H9 (cell line): ENCODE data around the gene ANKRA2. TPM values are rescaled to one million over a fixed set of nuclear protein-coding genes. Genes with fewer than 3 reads are reported as not detected.

Source experiments
- DNase-seq: peaks from one replicate; pipeline ENCODE4 v3.0.0-alpha.2; 2017
- H2AFZ ChIP-seq: one replicate; pipeline ENCODE4 v1.6.1; 2013; ENCODE audit warnings: mild to moderate bottlenecking, low read length, control low read depth, moderate library complexity
- H2AK5ac ChIP-seq: 2 replicates; pipeline ENCODE4 v1.6.1; 2013; ENCODE audit warnings: low read length, control low read depth, mixed read lengths; ENCODE audit not compliant: insufficient read length
- H2BK120ac ChIP-seq: one replicate; pipeline ENCODE4 v1.6.1; 2013; ENCODE audit warnings: low read depth, mild to moderate bottlenecking, low read length, control low read depth, inconsistent platforms; ENCODE audit not compliant: poor library complexity, severe bottlenecking
- H2BK12ac ChIP-seq: 2 replicates; pipeline ENCODE4 v1.6.1; 2013; ENCODE audit warnings: low read length, control low read depth, mixed read lengths, low read depth; ENCODE audit not compliant: insufficient read length
- H2BK15ac ChIP-seq: 2 replicates; pipeline ENCODE4 v1.6.1; 2013; ENCODE audit warnings: low read depth, low read length, control low read depth
- H2BK20ac ChIP-seq: one replicate; pipeline ENCODE4 v1.6.1; 2013; ENCODE audit warnings: low read depth, mild to moderate bottlenecking, low read length, control low read depth, inconsistent platforms; ENCODE audit not compliant: poor library complexity, severe bottlenecking
- H2BK5ac ChIP-seq: 2 replicates; pipeline ENCODE4 v1.6.1; 2013; ENCODE audit warnings: low read length, control low read depth, mixed read lengths; ENCODE audit not compliant: insufficient read length
- H3K14ac ChIP-seq: 2 replicates; pipeline ENCODE4 v1.6.1; 2013; ENCODE audit warnings: low read length, control low read depth; ENCODE audit not compliant: insufficient read depth
- H3K18ac ChIP-seq: 2 replicates; pipeline ENCODE4 v1.6.1; 2013; ENCODE audit warnings: low read depth, mild to moderate bottlenecking, mixed read lengths, low read length, control low read depth; ENCODE audit not compliant: insufficient read length
- H3K23ac ChIP-seq: 2 replicates; pipeline ENCODE4 v1.6.1; 2013; ENCODE audit warnings: low read length, control low read depth, mixed read lengths, low read depth; ENCODE audit not compliant: insufficient read length
- H3K23me2 ChIP-seq: 2 replicates; pipeline ENCODE4 v1.6.1; 2013; ENCODE audit warnings: low read depth, mild to moderate bottlenecking, mixed read lengths, low read length, control low read depth; ENCODE audit not compliant: insufficient read length, poor library complexity, severe bottlenecking
- H3K27ac ChIP-seq: 2 replicates; pipeline ENCODE4 v1.5.1; 2013; ENCODE audit warnings: low read length, control low read depth, mixed read lengths, low read depth; ENCODE audit not compliant: insufficient read length
- H3K27me3 ChIP-seq: 2 replicates; pipeline ENCODE4 v1.6.1; 2013; ENCODE audit warnings: low read length, control low read depth, inconsistent platforms; ENCODE audit not compliant: insufficient read depth
- H3K4ac ChIP-seq: 2 replicates; pipeline ENCODE4 v1.6.1; 2013; ENCODE audit warnings: low read depth, mild to moderate bottlenecking, control low read depth, inconsistent platforms, low read length, moderate library complexity
- H3K4me1 ChIP-seq: 2 replicates; pipeline ENCODE4 v1.6.1; 2013; ENCODE audit warnings: low read length, control low read depth, inconsistent platforms; ENCODE audit not compliant: insufficient read depth
- H3K4me2 ChIP-seq: 2 replicates; pipeline ENCODE4 v1.6.1; 2013; ENCODE audit warnings: low read length, control low read depth, mixed read lengths; ENCODE audit not compliant: insufficient read length, insufficient read depth
- H3K56ac ChIP-seq: 2 replicates; pipeline ENCODE4 v1.6.1; 2013; ENCODE audit warnings: low read depth, mild to moderate bottlenecking, mixed read lengths, low read length, control low read depth; ENCODE audit not compliant: insufficient read length
- H3K79me1 ChIP-seq: 2 replicates; pipeline ENCODE4 v1.6.1; 2013; ENCODE audit warnings: low read depth, mild to moderate bottlenecking, moderate library complexity, low read length, control low read depth, inconsistent platforms; ENCODE audit not compliant: insufficient read depth, poor library complexity, severe bottlenecking
- H3K79me2 ChIP-seq: 2 replicates; pipeline ENCODE4 v1.6.1; 2013; ENCODE audit warnings: low read length, control low read depth, inconsistent platforms; ENCODE audit not compliant: insufficient read depth
- H3K9ac ChIP-seq: 2 replicates; pipeline ENCODE4 v1.6.1; 2013; ENCODE audit warnings: low read length, control low read depth, mixed read lengths; ENCODE audit not compliant: insufficient read length; ENCODE audit errors: extremely low read depth
- H3K9me3 ChIP-seq: one replicate; pipeline ENCODE4 v1.6.1; 2013; ENCODE audit warnings: low read depth, low read length, inconsistent platforms; ENCODE audit not compliant: control insufficient read depth
- H3T11ph ChIP-seq: one replicate; pipeline ENCODE4 v1.6.1; 2013; ENCODE audit warnings: mild to moderate bottlenecking, low read length, control low read depth, inconsistent platforms
- H4K20me1 ChIP-seq: one replicate; pipeline ENCODE4 v1.6.1; 2013; ENCODE audit not compliant: control insufficient read depth, insufficient read length, insufficient read depth
- H4K5ac ChIP-seq: 2 replicates; pipeline ENCODE4 v1.6.1; 2013; ENCODE audit warnings: low read depth, mild to moderate bottlenecking, mixed read lengths, low read length, control low read depth; ENCODE audit not compliant: insufficient read length
- H4K8ac ChIP-seq: replicated peaks from 2 replicates; pipeline ENCODE4 v1.6.1; 2013; ENCODE audit warnings: low read length, control low read depth, mixed read lengths, low read depth; ENCODE audit not compliant: insufficient read length
- H4K91ac ChIP-seq: 2 replicates; pipeline ENCODE4 v1.6.1; 2013; ENCODE audit warnings: low read depth, mild to moderate bottlenecking, moderate library complexity, mixed read lengths, low read length, control low read depth; ENCODE audit not compliant: insufficient read length
- H3K27ac Mint-ChIP-seq, 3 experiments: 2 replicates in 2 of 3; 3 replicates in 1 of 3; pipeline ENCODE4 v1.8.0; 2020 to 2021; ENCODE audit warnings: mixed read lengths in 3 of 3, mild to moderate bottlenecking in 1 of 3, moderate library complexity in 1 of 3
- H3K27me3 Mint-ChIP-seq: 2 replicates; pipeline ENCODE4 v1.8.0; 2021; ENCODE audit warnings: low read depth, mild to moderate bottlenecking, moderate library complexity, mixed read lengths
- H3K36me3 Mint-ChIP-seq, 3 experiments: 2 replicates in 2 of 3; 3 replicates in 1 of 3; pipeline ENCODE4 v1.8.0; 2020 to 2021; ENCODE audit warnings: low read depth in 3 of 3, mixed read lengths in 3 of 3; ENCODE audit not compliant: insufficient read depth in 1 of 3
- H3K4me1 Mint-ChIP-seq, 2 experiments: 2 replicates each; pipeline ENCODE4 v1.8.0; 2020; ENCODE audit warnings: mixed read lengths in 2 of 2
- H3K4me3 Mint-ChIP-seq, 2 experiments: 2 replicates in 1 of 2; 3 replicates in 1 of 2; pipeline ENCODE4 v1.8.0; 2020 to 2021; ENCODE audit warnings: mild to moderate bottlenecking in 2 of 2, mixed read lengths in 2 of 2, moderate library complexity in 1 of 2
- H3K9me3 Mint-ChIP-seq, 2 experiments: 2 replicates in 1 of 2; 3 replicates in 1 of 2; pipeline ENCODE4 v1.8.0; 2020; ENCODE audit warnings: mild to moderate bottlenecking in 2 of 2, mixed read lengths in 2 of 2, moderate library complexity in 1 of 2
- CTCF ChIP-seq: fragments of 200-600 bp; sonication (generic); conservative IDR thresholded peaks from 3 replicates; pipeline ENCODE4 v1.8.0; 2021; ENCODE audit warnings: antibody characterized with exemption, mild to moderate bottlenecking
- WGBS: extraction: QIAGEN DNeasy Blood & Tissue Kit; methylation state at CpG from one replicate; pipeline ENCODE4 v1.1.7; 2013; ENCODE audit warnings: missing lambda C conversion rate, low lambda C conversion rate, mixed read lengths; ENCODE audit not compliant: insufficient read length; ENCODE audit errors: extremely low coverage; 5-methylcytosine and 5-hydroxymethylcytosine counted together
- total RNA-seq: library from RNA; stranded (reverse); gene quantifications from 2 replicates; pipeline ENCODE4 v1.2.1, GENCODE V29; 2021

The ANKRA2 gene
- total RNA-seq, 1 experiment from 2014 or later: 8.9 TPM

GRCh38 chr5:73605223-73606087 is 40.0 kb upstream of the ANKRA2 start:
- H3K4me1 ChIP-seq: no peaks in the 10 kb centered on the region
- no peak overlapping the region for H2BK120ac ChIP-seq
- H2BK12ac ChIP-seq: no peak overlapping the region
- H3K27ac ChIP-seq: no peak overlapping the region
- WGBS: no CpG with 5 or more reads among the region's 8 CpGs
- no peaks in the 10 kb centered on the region for H3K79me1 ChIP-seq
- no peak overlapping the region for H2BK5ac ChIP-seq
- H3K4ac ChIP-seq: no peak overlapping the region
- H3K23me2 ChIP-seq: no peaks in the 10 kb centered on the region
- Mint-ChIP-seq H3K9me3 (peaks cover 4 to 7% of the 10 kb centered on the region in 2 experiments; a peak in 4 of 5 replicates), H3K4me1 (no peaks in the 10 kb centered on the region), H3K4me3 (no peak overlapping the region), H3K27ac (no peak overlapping the region), H3K36me3 (no peaks in the 10 kb centered on the region), H3K27me3 (peaks cover 3% of the 10 kb centered on the region)
- H3K79me2 ChIP-seq: no peaks in the 10 kb centered on the region
- H4K8ac ChIP-seq: no peak overlapping the region
- H3K9me3 ChIP-seq: no peaks in the 10 kb centered on the region
- H3K27me3 ChIP-seq: no peaks in the 10 kb centered on the region
- no peak overlapping the region for H3K18ac ChIP-seq
- H3K14ac ChIP-seq: no peak overlapping the region
- H4K5ac ChIP-seq: no peak overlapping the region
- no peak overlapping the region for H2AFZ ChIP-seq
- H2BK15ac ChIP-seq: no peak overlapping the region
- DNase-seq: no peak
- TF ChIP-seq CTCF: no peak
- H4K20me1 ChIP-seq: no peaks in the 10 kb centered on the region
- H3K4me2 ChIP-seq: no peak overlapping the region
- no peak overlapping the region for H3K23ac ChIP-seq
- H4K91ac ChIP-seq: no peak overlapping the region
- H3K56ac ChIP-seq: no peak overlapping the region
- H3K9ac ChIP-seq: no peak overlapping the region
- no peak overlapping the region for H2AK5ac ChIP-seq
- no peak overlapping the region for H2BK20ac ChIP-seq
- H3T11ph ChIP-seq: no peak overlapping the region
